Loucy (cell line): ENCODE results near the gene FCHSD2.

Source experiments
- H2AFZ ChIP-seq: fragments of 200-600 bp; sonication (generic); 2 replicates; pipeline ENCODE4 v1.6.0; 2016; ENCODE audit warnings: antibody characterized with exemption, mild to moderate bottlenecking, low read length, moderate library complexity
- H3F3A ChIP-seq: fragments of 200-600 bp; 2 replicates; pipeline ENCODE4 v1.6.0; 2016; ENCODE audit warnings: antibody characterized with exemption, low read depth, mild to moderate bottlenecking
- H3K27me3 ChIP-seq: fragments of 200-600 bp; sonication (generic); 2 replicates; pipeline ENCODE4 v1.6.1; 2014; ENCODE audit warnings: low read length, mild to moderate bottlenecking; ENCODE audit not compliant: insufficient read depth, poor library complexity, severe bottlenecking
- H3K36me3 ChIP-seq: fragments of 200-600 bp; sonication (generic); 2 replicates; pipeline ENCODE4 v1.6.1; 2016; ENCODE audit warnings: low read length; ENCODE audit not compliant: insufficient read depth
- H3K4me1 ChIP-seq: fragments of 200-600 bp; sonication (generic); 2 replicates; pipeline ENCODE4 v1.5.1; 2014; ENCODE audit warnings: low read length, mild to moderate bottlenecking; ENCODE audit not compliant: insufficient read depth, poor library complexity, severe bottlenecking
- H3K4me2 ChIP-seq: fragments of 200-600 bp; sonication (generic); 2 replicates; pipeline ENCODE4 v1.6.0; 2014; ENCODE audit warnings: antibody characterized with exemption, low read length, low read depth, mild to moderate bottlenecking; ENCODE audit not compliant: poor library complexity, severe bottlenecking
- H3K4me3 ChIP-seq: fragments of 200-600 bp; sonication (generic); 2 replicates; pipeline ENCODE4 v1.5.1; 2014; ENCODE audit warnings: low read length, mild to moderate bottlenecking, mixed read lengths; ENCODE audit not compliant: poor library complexity, severe bottlenecking
- H3K79me2 ChIP-seq: fragments of 200-600 bp; sonication (generic); 2 replicates; pipeline ENCODE4 v1.6.1; 2014; ENCODE audit warnings: low read length; ENCODE audit not compliant: insufficient read depth
- H3K9ac ChIP-seq: fragments of 200-600 bp; sonication (generic); 2 replicates; pipeline ENCODE4 v1.6.0; 2014; ENCODE audit warnings: mild to moderate bottlenecking, low read depth, low read length, moderate library complexity; ENCODE audit not compliant: poor library complexity, severe bottlenecking
- H3K9me2 ChIP-seq: fragments of 200-600 bp; sonication (generic); replicated peaks from 2 replicates; pipeline ENCODE4 v1.6.1; 2016; ENCODE audit warnings: low read depth, low read length, mixed read lengths
- H3K9me3 ChIP-seq: fragments of 200-600 bp; sonication (generic); 2 replicates; pipeline ENCODE4 v1.6.1; 2014; ENCODE audit warnings: mild to moderate bottlenecking, antibody characterized with exemption, low read length, low read depth; ENCODE audit not compliant: insufficient read depth
- H4K20me1 ChIP-seq: fragments of 200-600 bp; sonication (generic); 2 replicates; pipeline ENCODE4 v1.6.0; 2014; ENCODE audit warnings: antibody characterized with exemption, low read length, mild to moderate bottlenecking; ENCODE audit not compliant: insufficient read depth, poor library complexity, severe bottlenecking
- CTCF ChIP-seq: fragments of 200-600 bp; sonication (generic); conservative IDR thresholded peaks from 2 replicates; pipeline ENCODE4 v1.5.1; 2014; ENCODE audit warnings: mild to moderate bottlenecking, antibody characterized with exemption, low read length
- EZH2phosphoT487 ChIP-seq: fragments of 200-600 bp; IDR thresholded peaks from 2 replicates; pipeline ENCODE4 v1.6.1; 2018; ENCODE audit warnings: antibody characterized with exemption, mild to moderate bottlenecking, moderate library complexity, borderline replicate concordance

Gene FCHSD2

DNA sequence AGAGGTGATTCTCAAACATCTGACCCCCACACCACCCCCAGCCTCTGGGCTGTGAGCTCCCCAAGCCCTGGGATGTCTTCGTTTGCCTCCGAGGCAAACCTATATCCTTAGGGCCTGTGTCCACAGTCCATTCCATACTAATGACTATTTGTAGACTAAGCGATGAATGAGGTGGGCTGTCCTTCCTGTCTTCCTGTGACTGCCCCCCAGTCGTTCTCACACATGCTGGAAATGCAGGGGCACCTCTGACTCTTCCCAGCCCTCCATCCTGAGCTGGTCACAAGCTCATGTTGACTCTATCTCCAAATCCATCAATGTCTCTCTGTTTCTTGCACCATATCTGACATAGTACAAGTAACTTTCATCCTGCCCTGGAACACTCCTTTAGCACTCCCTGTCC is 323.1 kb downstream of the FCHSD2 start:
- H3K79me2 ChIP-seq, result peaks cover 48% of the 10 kb centered on the region
- H3K4me1 ChIP-seq, result peaks cover 19% of the 10 kb centered on the region
- no peaks in the 10 kb centered on the region for H3K27me3 ChIP-seq
- H2AFZ ChIP-seq, result no peak overlapping the region
- H3K4me3 ChIP-seq, result no peak overlapping the region
- TF ChIP-seq CTCF (no peak), EZH2phosphoT487 (no peak)
- H3K9me3 ChIP-seq, result no peaks in the 10 kb centered on the region
- H3K9ac ChIP-seq, result no peak overlapping the region
- no peaks in the 10 kb centered on the region for H3K9me2 ChIP-seq
- H3F3A ChIP-seq, result no peaks in the 10 kb centered on the region
- no peak overlapping the region for H3K4me2 ChIP-seq
- H4K20me1 ChIP-seq, result peaks cover 8% of the 10 kb centered on the region
- peaks cover 46% of the 10 kb centered on the region; the same call in 1 of the 2 replicates for H3K36me3 ChIP-seq

- no peak overlapping the region for H3K9ac ChIP-seq
- H3K79me2 ChIP-seq, result peaks cover 57% of the 10 kb centered on the region
- TF ChIP-seq CTCF, result no peak
- no peak for TF ChIP-seq EZH2phosphoT487
- H3F3A ChIP-seq, result no peaks in the 10 kb centered on the region
- H3K36me3 ChIP-seq, result peaks cover 36% of the 10 kb centered on the region; the same call in 1 of the 2 replicates
- H4K20me1 ChIP-seq, result peaks cover 8% of the 10 kb centered on the region
- H3K4me2 ChIP-seq, result peak overlapping the region; percentile 82
- no peak overlapping the region for H2AFZ ChIP-seq
- H3K9me2 ChIP-seq, result no peaks in the 10 kb centered on the region
- no peaks in the 10 kb centered on the region for H3K9me3 ChIP-seq
- H3K4me3 ChIP-seq, result peak overlapping the region; percentile 96
- H3K4me1 ChIP-seq, result peaks cover 22% of the 10 kb centered on the region
- no peaks in the 10 kb centered on the region for H3K27me3 ChIP-seq
Observed at GRCh38 chr11:72817966-72818365, 324.2 kb downstream of the FCHSD2 start.

DNA sequence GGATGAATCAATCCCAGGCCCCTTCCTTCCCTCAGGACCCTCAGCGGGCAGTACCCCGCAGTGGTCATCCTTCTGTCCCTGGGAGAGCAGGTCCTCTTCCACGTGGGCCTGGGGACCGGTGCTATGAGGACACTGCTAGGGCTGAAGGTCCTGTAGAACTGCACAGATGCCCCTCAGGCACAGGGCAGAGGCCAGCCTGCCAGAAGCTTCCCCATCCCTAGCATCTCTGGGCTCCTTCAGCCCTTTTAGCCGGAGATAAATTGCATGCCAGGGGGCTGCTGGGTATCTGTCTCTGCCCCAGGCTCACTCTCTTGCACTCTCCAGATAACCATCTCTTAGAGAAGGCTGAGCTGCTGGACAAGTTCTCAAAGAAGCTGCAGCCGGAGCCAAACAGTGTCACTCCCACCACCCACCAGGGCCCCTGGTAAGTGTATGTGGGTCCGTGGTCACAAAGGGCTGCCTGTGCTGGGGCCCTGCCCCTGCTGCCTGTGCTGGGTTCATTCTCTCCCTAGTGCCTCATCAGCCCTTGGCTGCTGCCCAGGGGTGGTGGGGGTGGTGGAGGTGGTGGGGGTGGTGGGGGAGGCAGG is 325.6 kb downstream of the FCHSD2 start:
- TF ChIP-seq EZH2phosphoT487 (no peak), CTCF (no peak)
- Histone ChIP-seq H3K9me3 (no peaks in the 10 kb centered on the region), H3K4me3 (peak overlapping the region; percentile 96), H2AFZ (no peak overlapping the region), H4K20me1 (peaks cover 11% of the 10 kb centered on the region), H3F3A (no peaks in the 10 kb centered on the region), H3K4me1 (peaks cover 33% of the 10 kb centered on the region), H3K9me2 (no peaks in the 10 kb centered on the region), H3K9ac (peak overlapping the region; percentile 94), H3K36me3 (peaks cover 28% of the 10 kb centered on the region; the same call in 1 of the 2 replicates), H3K4me2 (peak overlapping the region; percentile 82), H3K27me3 (no peaks in the 10 kb centered on the region), H3K79me2 (peaks cover 72% of the 10 kb centered on the region)
